Smooth muscle cell (in vitro differentiated cells): ENCODE results near the gene NRAS. TPM values are rescaled to one million over a fixed set of nuclear protein-coding genes. Genes with fewer than 3 reads are reported as not detected.

Source experiments
- DNase-seq: peaks from one replicate; lab custom pipeline; 2025; ENCODE audit not compliant: unreplicated experiment; lab: John Stamatoyannopoulos, UW
- H2AFZ ChIP-seq: fragments of 200-600 bp; sonication (generic); 2 replicates; pipeline ENCODE4 v1.6.0; 2016; ENCODE audit warnings: antibody characterized with exemption, low read depth, mild to moderate bottlenecking
- H3F3A ChIP-seq: fragments of 200-600 bp; sonication (generic); 2 replicates; pipeline ENCODE4 v1.6.0; 2017; ENCODE audit warnings: antibody characterized with exemption, low read depth
- H3K27ac ChIP-seq: fragments of 200-600 bp; sonication (generic); 2 replicates; pipeline ENCODE4 v1.5.1; 2016; ENCODE audit warnings: low read depth, mild to moderate bottlenecking
- H3K27me3 ChIP-seq: fragments of 200-600 bp; sonication (generic); 2 replicates; pipeline ENCODE4 v1.6.1; 2016; ENCODE audit warnings: low read depth, mild to moderate bottlenecking
- H3K36me3 ChIP-seq: fragments of 200-600 bp; sonication (generic); 2 replicates; pipeline ENCODE4 v1.5.1; 2016; ENCODE audit warnings: low read depth
- H3K4me1 ChIP-seq: fragments of 200-600 bp; sonication (generic); 2 replicates; pipeline ENCODE4 v1.5.1; 2016; ENCODE audit warnings: low read depth
- H3K4me2 ChIP-seq: fragments of 200-600 bp; sonication (generic); 2 replicates; pipeline ENCODE4 v1.6.0; 2016; ENCODE audit warnings: mild to moderate bottlenecking
- H3K4me3 ChIP-seq: fragments of 200-600 bp; sonication (generic); 2 replicates; pipeline ENCODE4 v1.5.1; 2016; ENCODE audit warnings: mild to moderate bottlenecking
- H3K79me2 ChIP-seq: fragments of 200-600 bp; sonication (generic); 2 replicates; pipeline ENCODE4 v1.6.0; 2016; ENCODE audit warnings: low read depth, mild to moderate bottlenecking
- H3K9ac ChIP-seq: fragments of 200-600 bp; sonication (generic); 2 replicates; pipeline ENCODE4 v1.6.0; 2016; ENCODE audit warnings: low read depth
- H3K9me3 ChIP-seq: fragments of 200-600 bp; sonication (generic); replicated peaks from 2 replicates; pipeline ENCODE4 v1.5.1; 2016; ENCODE audit warnings: low read depth
- H4K20me1 ChIP-seq: fragments of 200-600 bp; sonication (generic); 2 replicates; pipeline ENCODE4 v1.6.0; 2016; ENCODE audit warnings: low read depth
- WGBS: methylation state at CpG from one replicate; pipeline ENCODE4 v1.1.7; 2016; ENCODE audit warnings: low lambda C conversion rate; 5-methylcytosine and 5-hydroxymethylcytosine counted together
- polyA plus RNA-seq: library from polyadenylated mRNA; unstranded; fragments of >200 nt; fragmentation: Nextera tagmentation; extraction: Ambion mirVana; gene quantifications from 2 replicates; pipeline ENCODE4 v1.2.1, GENCODE V29; 2016
- total RNA-seq: library from RNA; depleted of rRNA; stranded (reverse); fragments of >200 nt; gene quantifications from 2 replicates; pipeline ENCODE4 v1.2.3, GENCODE V29; 2014
- TF ChIP-seq, protein P1 (sequence below): fragments of 200-600 bp; sonication (generic); IDR thresholded peaks from 2 replicates; pipeline ENCODE4 v1.5.1; 2017; ENCODE audit warnings: borderline replicate concordance, mild to moderate bottlenecking, antibody characterized with exemption; ENCODE audit not compliant: insufficient read depth, poor library complexity, severe bottlenecking

Gene NRAS
- total and polyA plus RNA-seq, 2 experiments from 2014 or later: 37.0 to 84.7 TPM

DNA sequence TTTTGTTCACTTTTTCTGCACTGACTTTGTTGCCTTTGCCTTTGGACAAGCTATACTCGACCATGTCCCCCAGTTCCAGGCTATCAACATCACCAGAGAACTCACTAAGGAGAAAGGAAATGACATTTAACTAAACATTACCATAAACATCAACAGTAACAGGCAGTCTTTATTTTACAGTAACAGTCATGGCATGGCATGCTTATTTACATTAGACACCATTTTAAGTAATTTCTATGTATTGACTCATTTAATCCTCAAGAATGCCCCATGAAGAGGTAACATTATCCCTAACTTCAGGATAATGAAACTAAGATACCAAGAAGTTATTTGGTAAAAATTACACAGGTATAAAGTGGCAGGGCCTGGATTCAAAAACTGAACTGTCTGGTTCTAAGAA, 8.7 kb upstream of the NRAS start:
- Histone ChIP-seq H2AFZ (no peak overlapping the region), H3K27ac (peak overlapping the region; percentile 8), H3K4me3 (no peak overlapping the region), H3K27me3 (no peaks in the 10 kb centered on the region), H3K79me2 (peaks cover 22% of the 10 kb centered on the region), H3K4me2 (no peak overlapping the region), H3K9ac (no peak overlapping the region), H3K9me3 (no peaks in the 10 kb centered on the region), H3F3A (peaks cover 30% of the 10 kb centered on the region), H3K4me1 (no peaks in the 10 kb centered on the region), H3K36me3 (peaks cover 40% of the 10 kb centered on the region), H4K20me1 (peaks cover 42% of the 10 kb centered on the region)
- TF ChIP-seq, protein P1, sequence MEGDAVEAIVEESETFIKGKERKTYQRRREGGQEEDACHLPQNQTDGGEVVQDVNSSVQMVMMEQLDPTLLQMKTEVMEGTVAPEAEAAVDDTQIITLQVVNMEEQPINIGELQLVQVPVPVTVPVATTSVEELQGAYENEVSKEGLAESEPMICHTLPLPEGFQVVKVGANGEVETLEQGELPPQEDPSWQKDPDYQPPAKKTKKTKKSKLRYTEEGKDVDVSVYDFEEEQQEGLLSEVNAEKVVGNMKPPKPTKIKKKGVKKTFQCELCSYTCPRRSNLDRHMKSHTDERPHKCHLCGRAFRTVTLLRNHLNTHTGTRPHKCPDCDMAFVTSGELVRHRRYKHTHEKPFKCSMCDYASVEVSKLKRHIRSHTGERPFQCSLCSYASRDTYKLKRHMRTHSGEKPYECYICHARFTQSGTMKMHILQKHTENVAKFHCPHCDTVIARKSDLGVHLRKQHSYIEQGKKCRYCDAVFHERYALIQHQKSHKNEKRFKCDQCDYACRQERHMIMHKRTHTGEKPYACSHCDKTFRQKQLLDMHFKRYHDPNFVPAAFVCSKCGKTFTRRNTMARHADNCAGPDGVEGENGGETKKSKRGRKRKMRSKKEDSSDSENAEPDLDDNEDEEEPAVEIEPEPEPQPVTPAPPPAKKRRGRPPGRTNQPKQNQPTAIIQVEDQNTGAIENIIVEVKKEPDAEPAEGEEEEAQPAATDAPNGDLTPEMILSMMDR: no peak
- 97% methylated on average over 1 of the region's 1 CpG for WGBS
- no peak for DNase-seq

- H3K9me3 ChIP-seq: no peaks in the 10 kb centered on the region
- TF ChIP-seq, protein P1: no peak
- H3F3A ChIP-seq: peaks cover 43% of the 10 kb centered on the region
- H3K27ac ChIP-seq: no peak overlapping the region
- H3K4me1 ChIP-seq: no peaks in the 10 kb centered on the region
- 97% methylated on average over 1 of the region's 1 CpG for WGBS
- H4K20me1 ChIP-seq: peaks cover 31% of the 10 kb centered on the region
- DNase-seq: no peak
- H3K4me3 ChIP-seq: no peak overlapping the region
- no peaks in the 10 kb centered on the region for H3K27me3 ChIP-seq
- no peak overlapping the region for H3K9ac ChIP-seq
- no peak overlapping the region for H3K4me2 ChIP-seq
- H3K79me2 ChIP-seq: peaks cover 17% of the 10 kb centered on the region
- no peak overlapping the region for H2AFZ ChIP-seq
- H3K36me3 ChIP-seq: peaks cover 45% of the 10 kb centered on the region
These were observed 7.3 kb upstream of the NRAS start for GRCh38 chr1:114723915-114724314.

DNA sequence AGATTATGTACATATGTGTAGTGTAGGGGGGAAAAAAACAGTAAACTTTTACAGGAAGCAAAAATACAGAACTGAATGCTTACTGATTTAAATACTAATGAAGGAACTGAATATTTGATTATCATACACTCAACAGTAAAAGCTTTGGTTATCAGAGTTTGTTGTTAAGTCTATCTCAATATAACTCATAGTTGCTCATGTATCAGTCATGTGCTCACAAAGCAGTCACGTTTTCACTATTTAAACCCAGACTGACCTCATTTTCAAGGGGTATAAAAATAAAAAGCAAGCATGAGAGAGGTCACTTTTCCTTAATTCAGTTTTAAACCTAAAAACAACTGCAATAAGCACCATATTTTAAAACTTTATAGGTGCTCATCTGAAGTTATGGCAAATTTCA, 6.9 kb upstream of the NRAS start:
- Histone ChIP-seq H3F3A (peaks cover 44% of the 10 kb centered on the region), H3K79me2 (peaks cover 14% of the 10 kb centered on the region), H3K27me3 (no peaks in the 10 kb centered on the region), H3K4me3 (no peak overlapping the region), H3K4me1 (no peaks in the 10 kb centered on the region), H2AFZ (no peak overlapping the region), H3K36me3 (peaks cover 46% of the 10 kb centered on the region), H3K27ac (peak overlapping the region; percentile 32), H3K4me2 (no peak overlapping the region), H3K9me3 (no peaks in the 10 kb centered on the region), H4K20me1 (peaks cover 26% of the 10 kb centered on the region), H3K9ac (no peak overlapping the region)
- 0% methylated on average over 1 of the region's 1 CpG for WGBS
- no peak for DNase-seq
- TF ChIP-seq, protein P1: no peak

- H2AFZ ChIP-seq: no peak overlapping the region
- no peaks in the 10 kb centered on the region for H3K27me3 ChIP-seq
- H3K36me3 ChIP-seq: peaks cover 22% of the 10 kb centered on the region
- TF ChIP-seq, protein P1: no peak
- H4K20me1 ChIP-seq: no peaks in the 10 kb centered on the region
- 96% methylated on average over 4 of the region's 4 CpGs for WGBS
- no peak overlapping the region for H3K4me3 ChIP-seq
- no peak for DNase-seq
- H3F3A ChIP-seq: peaks cover 58% of the 10 kb centered on the region
- H3K9me3 ChIP-seq: no peaks in the 10 kb centered on the region
- H3K4me2 ChIP-seq: no peak overlapping the region
- peak overlapping the region; percentile 99 for H3K27ac ChIP-seq
- H3K4me1 ChIP-seq: peaks cover 8% of the 10 kb centered on the region
- no peak overlapping the region for H3K9ac ChIP-seq
- H3K79me2 ChIP-seq: peaks cover 16% of the 10 kb centered on the region
These were observed 3.9 kb upstream of the NRAS start for GRCh38 chr1:114720492-114720891.
